ENCODE results near the gene DMPK.
"Not testable (repeated sequence)": the region's sequence is repeated elsewhere in the genome, so short reads cannot be mapped to it uniquely, and the experiment has no call there.

DMPK gene

GRCh38 chr19:45739498-45740439, 42.5 kb downstream of the DMPK start:
- DNase-seq (ENCODE audit: insufficient read length, low spot score) (no peak), FAIRE-seq (no peak)
- TF ChIP-seq SPI1 (IDR thresholded peaks at IDR 0.05; ENCODE audit: low read depth, low read length) = no peak
- TF ChIP-seq TAF1 (IDR thresholded peaks at IDR 0.05; ENCODE audit: low read depth, low read length) = no peak
- no peak for TF ChIP-seq POLR2AphosphoS5 (IDR thresholded peaks at IDR 0.05; ENCODE audit: low read depth, low read length)
- no peak for TF ChIP-seq PAX5 (IDR thresholded peaks at IDR 0.05; ENCODE audit: insufficient read depth, low read length, severe bottlenecking)
- TF ChIP-seq POLR2A (IDR thresholded peaks at IDR 0.05; ENCODE audit: low read depth, low read length) = no peak
- no peak for TF ChIP-seq POU2F2 (IDR thresholded peaks at IDR 0.05; ENCODE audit: low read depth, low read length)

DNA sequence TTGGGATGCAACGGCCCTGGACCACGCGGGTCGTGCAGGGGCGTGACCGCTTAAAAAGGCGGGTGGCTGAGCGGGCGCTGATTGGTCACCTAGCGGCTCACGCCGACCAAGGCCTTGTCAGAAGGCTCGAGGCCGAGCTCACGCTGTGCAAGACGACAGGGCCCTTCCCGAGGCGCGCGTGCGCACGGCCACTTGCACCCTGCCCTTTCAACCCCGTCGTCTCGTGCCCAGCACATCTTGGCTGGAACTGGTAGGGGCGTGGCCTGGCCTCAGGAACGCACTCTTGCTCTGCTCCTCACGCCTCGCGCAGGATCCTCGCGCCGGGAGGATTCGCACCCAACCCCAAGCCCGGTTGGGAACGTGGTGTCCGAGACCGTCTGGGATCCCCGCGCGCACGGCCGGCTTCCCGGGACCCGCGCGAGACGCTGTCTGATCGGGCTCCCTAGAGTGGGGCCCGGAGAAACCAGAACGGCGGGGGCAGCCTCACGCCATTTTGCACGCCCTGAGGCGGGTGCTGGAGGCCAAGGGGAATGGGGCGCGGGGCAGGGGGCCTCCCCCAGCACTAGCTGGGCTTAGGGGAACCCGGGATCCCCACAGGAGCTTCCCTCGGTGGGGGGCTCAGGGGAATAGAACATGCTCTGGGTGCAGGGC, 49.0 kb downstream of the DMPK start, which contains the start of gene MEIOSIN:
MEIOSIN (plus strand) TSS at position 280 of the 651 bp plus-strand sequence. CDS start 1,938 bp downstream, outside the sequence.
- FAIRE-seq = no peak
- DNase-seq (ENCODE audit: insufficient read length, low spot score) = no peak
- no peak for TF ChIP-seq TAF1 (IDR thresholded peaks at IDR 0.05; ENCODE audit: low read depth, low read length)
- no peak for TF ChIP-seq PAX5 (IDR thresholded peaks at IDR 0.05; ENCODE audit: insufficient read depth, low read length, severe bottlenecking)
- no peak for TF ChIP-seq POU2F2 (IDR thresholded peaks at IDR 0.05; ENCODE audit: low read depth, low read length)
- no peak for TF ChIP-seq POLR2AphosphoS5 (IDR thresholded peaks at IDR 0.05; ENCODE audit: low read depth, low read length)
- TF ChIP-seq SPI1 (IDR thresholded peaks at IDR 0.05; ENCODE audit: low read depth, low read length) = no peak
- TF ChIP-seq POLR2A (IDR thresholded peaks at IDR 0.05; ENCODE audit: low read depth, low read length) = no peak

DNA sequence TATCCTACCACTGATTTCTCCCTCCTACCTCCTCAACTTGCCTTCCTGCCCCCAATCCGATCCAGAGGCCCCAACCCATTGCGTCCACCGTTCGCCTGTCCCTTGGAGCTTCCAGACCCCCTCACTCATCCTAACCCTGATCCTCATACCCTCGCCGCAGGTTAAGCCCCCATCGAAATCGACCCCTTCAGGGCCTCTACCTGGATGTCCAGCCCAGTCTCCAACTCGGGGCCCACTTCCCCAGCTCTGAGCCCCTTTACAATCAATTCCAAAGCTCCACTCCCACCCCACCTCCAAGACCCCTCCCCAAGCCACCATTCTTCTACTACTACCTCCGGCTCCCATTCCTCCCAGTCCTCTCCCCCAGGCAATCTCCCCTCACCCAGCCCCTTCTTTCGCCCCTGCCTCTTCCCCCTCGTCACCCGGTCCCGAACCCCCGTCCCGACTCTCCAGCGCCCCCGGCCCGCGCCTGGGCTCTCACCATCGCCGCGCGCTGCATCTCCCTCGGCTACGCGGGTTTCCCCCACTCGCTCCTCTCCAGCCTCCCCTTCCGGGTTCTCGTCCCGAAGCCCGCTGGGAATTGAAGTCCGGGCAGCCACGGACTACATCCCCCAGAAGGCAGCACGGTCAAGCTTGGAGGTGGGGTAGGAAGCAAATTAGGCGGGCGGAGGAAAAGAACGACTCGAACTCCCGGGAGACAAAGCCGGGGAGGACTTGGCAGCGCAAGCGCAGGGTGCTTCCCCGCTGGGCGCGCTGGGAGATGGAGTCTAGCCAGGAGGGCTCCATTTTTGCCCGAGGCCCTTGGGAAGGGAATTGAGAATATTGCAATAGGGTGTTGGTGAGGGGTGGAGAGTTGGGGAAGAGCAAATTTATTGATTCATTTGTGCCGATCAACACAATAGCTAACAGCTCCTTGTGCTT, 51.7 kb downstream of the DMPK start, which contains the start of gene FBXO46:
FBXO46 (minus strand) TSS at position 529 of the 921 bp plus-strand sequence. CDS start 17,401 bp downstream, outside the sequence.
- TF ChIP-seq TAF1 (IDR thresholded peaks at IDR 0.05; ENCODE audit: low read depth, low read length) (no peak; the same call in 1 of the 2 replicates), PAX5 (IDR thresholded peaks at IDR 0.05; ENCODE audit: insufficient read depth, low read length, severe bottlenecking) (no peak), POLR2A (IDR thresholded peaks at IDR 0.05; ENCODE audit: low read depth, low read length) (peak; percentile 75), POLR2AphosphoS5 (IDR thresholded peaks at IDR 0.05; ENCODE audit: low read depth, low read length) (peak; percentile 77), POU2F2 (IDR thresholded peaks at IDR 0.05; ENCODE audit: low read depth, low read length) (peak; percentile 54), SPI1 (IDR thresholded peaks at IDR 0.05; ENCODE audit: low read depth, low read length) (peak; percentile 9; the same call in 1 of the 2 replicates)
- DNase-seq (ENCODE audit: insufficient read length, low spot score) = peak; percentile 95
- FAIRE-seq = peak; percentile 99

GRCh38 chr19:45729800-45730290, 52.4 kb downstream of the DMPK start:
- FAIRE-seq (peak; percentile 68), DNase-seq (ENCODE audit: insufficient read length, low spot score) (no peak)
- no peak for TF ChIP-seq POLR2AphosphoS5 (IDR thresholded peaks at IDR 0.05; ENCODE audit: low read depth, low read length)
- TF ChIP-seq POU2F2 (IDR thresholded peaks at IDR 0.05; ENCODE audit: low read depth, low read length) = no peak
- TF ChIP-seq TAF1 (IDR thresholded peaks at IDR 0.05; ENCODE audit: low read depth, low read length) = no peak
- no peak for TF ChIP-seq SPI1 (IDR thresholded peaks at IDR 0.05; ENCODE audit: low read depth, low read length)
- TF ChIP-seq POLR2A (IDR thresholded peaks at IDR 0.05; ENCODE audit: low read depth, low read length) = no peak
- no peak for TF ChIP-seq PAX5 (IDR thresholded peaks at IDR 0.05; ENCODE audit: insufficient read depth, low read length, severe bottlenecking)

GRCh38 chr19:45728683-45729082, 53.6 kb downstream of the DMPK start:
- DNase-seq (ENCODE audit: insufficient read length, low spot score); FAIRE-seq: not testable (repeated sequence)

DNA sequence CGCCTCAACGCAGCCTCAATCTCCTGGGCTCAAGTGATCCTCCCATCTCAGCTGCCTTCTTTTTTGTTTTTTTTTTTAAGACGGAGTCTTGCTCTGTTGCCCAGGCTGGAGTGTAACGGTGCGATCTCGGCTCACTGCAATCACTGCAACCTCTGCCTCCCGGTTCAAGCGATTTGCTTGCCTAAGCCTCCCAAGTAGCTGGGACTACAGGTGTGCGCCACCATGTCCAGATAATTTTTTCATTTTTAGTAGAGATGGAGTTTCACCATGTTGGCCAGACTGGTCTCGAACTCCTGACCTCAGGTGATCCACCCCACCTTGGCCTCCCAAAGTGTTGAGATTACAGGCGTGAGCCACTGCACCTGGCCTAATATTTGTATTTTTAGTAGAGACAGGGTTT, 62.2 kb downstream of the DMPK start:
- not testable (repeated sequence) for FAIRE-seq; DNase-seq (ENCODE audit: insufficient read length, low spot score)
